GM18499 (cell line): ENCODE data around the gene ESF1.
"Not testable (repeated sequence)": the region's sequence is repeated elsewhere in the genome, so short reads cannot be mapped to it uniquely, and the experiment has no call there.

Source experiments
- ATAC-seq: cut with Tn5 transposase; IDR thresholded peaks from one replicate; pipeline ENCODE4 v1.9.1; 2021; ENCODE audit warnings: moderate number of reproducible peaks; ENCODE audit not compliant: insufficient read depth, unreplicated experiment

The ESF1 gene

GRCh38 chr20:13749811-13750210, 34.9 kb downstream of the ESF1 start:
- no peak for ATAC-seq

- ATAC-seq = no peak
Observed at GRCh38 chr20:13745784-13746183, 38.9 kb downstream of the ESF1 start.

- no peak for ATAC-seq
Observed at GRCh38 chr20:13744352-13744751, 40.4 kb downstream of the ESF1 start.

- no peak for ATAC-seq
Observed at GRCh38 chr20:13741879-13742278, 42.8 kb downstream of the ESF1 start.

- no peak for ATAC-seq
Observed at GRCh38 chr20:13739731-13740649, 44.7 kb downstream of the ESF1 start.

GRCh38 chr20:13738187-13738586, 46.5 kb downstream of the ESF1 start:
- not testable (repeated sequence) for ATAC-seq

- ATAC-seq = no peak
Observed at GRCh38 chr20:13736436-13737191, 48.1 kb downstream of the ESF1 start.

GRCh38 chr20:13735826-13736225, 48.9 kb downstream of the ESF1 start:
- ATAC-seq = no peak

- no peak for ATAC-seq
Observed at GRCh38 chr20:13723011-13723410, 61.7 kb downstream of the ESF1 start.

GRCh38 chr20:13718171-13718570, 66.5 kb downstream of the ESF1 start:
- peak; percentile 15 for ATAC-seq

GRCh38 chr20:13717631-13718044, 67.1 kb downstream of the ESF1 start:
- peak; percentile 91 for ATAC-seq

GRCh38 chr20:13715171-13715570, 69.5 kb downstream of the ESF1 start:
- no peak for ATAC-seq

GRCh38 chr20:13708234-13708633, 76.5 kb downstream of the ESF1 start:
- no peak for ATAC-seq

GRCh38 chr20:13703265-13703664, 81.5 kb downstream of the ESF1 start:
- ATAC-seq = no peak

- ATAC-seq = no peak
Observed at GRCh38 chr20:13701486-13701885, 83.2 kb downstream of the ESF1 start.

GRCh38 chr20:13700761-13701160, 84.0 kb downstream of the ESF1 start:
- ATAC-seq = no peak

GRCh38 chr20:13694420-13695150, 90.1 kb downstream of the ESF1 start:
- no peak for ATAC-seq

- ATAC-seq = no peak
Observed at GRCh38 chr20:13692802-13693736, 91.7 kb downstream of the ESF1 start.

- ATAC-seq = no peak
Observed at GRCh38 chr20:13690943-13691342, 93.8 kb downstream of the ESF1 start.

- ATAC-seq = no peak
Observed at GRCh38 chr20:13687815-13688214, 96.9 kb downstream of the ESF1 start.
